Osteocyte (in vitro differentiated cells): Measurements from ENCODE around the gene MORF4L2. TPM values are rescaled to one million over a fixed set of nuclear protein-coding genes. Genes with fewer than 3 reads are reported as not detected.

Source experiments
- DNase-seq: peaks from one replicate; pipeline ENCODE4 v3.0.0; 2021; ENCODE audit warnings: mixed read lengths; ENCODE audit not compliant: unreplicated experiment; ENCODE audit errors: extremely low spot score
- H3K27ac Mint-ChIP-seq: one replicate; pipeline ENCODE4 v1.8.0; 2021; ENCODE audit warnings: mild to moderate bottlenecking, mixed read lengths; ENCODE audit not compliant: unreplicated experiment
- H3K27me3 Mint-ChIP-seq: one replicate; pipeline ENCODE4 v1.8.0; 2021; ENCODE audit warnings: mixed read lengths; ENCODE audit not compliant: unreplicated experiment
- H3K36me3 Mint-ChIP-seq: one replicate; pipeline ENCODE4 v1.8.0; 2021; ENCODE audit warnings: mixed read lengths; ENCODE audit not compliant: unreplicated experiment
- H3K4me1 Mint-ChIP-seq: one replicate; pipeline ENCODE4 v1.8.0; 2021; ENCODE audit warnings: mixed read lengths; ENCODE audit not compliant: unreplicated experiment
- H3K4me3 Mint-ChIP-seq: one replicate; pipeline ENCODE4 v1.8.0; 2021; ENCODE audit warnings: mild to moderate bottlenecking, moderate library complexity, mixed read lengths; ENCODE audit not compliant: unreplicated experiment
- H3K9me3 Mint-ChIP-seq: one replicate; pipeline ENCODE4 v1.8.0; 2021; ENCODE audit warnings: mixed read lengths; ENCODE audit not compliant: unreplicated experiment
- total RNA-seq: library from RNA; stranded (reverse); gene quantifications from 2 replicates; pipeline ENCODE4 v1.2.1, GENCODE V29; 2021
- TF ChIP-seq, protein P1 (sequence below): fragments of 200-600 bp; sonication (generic); IDR thresholded peaks from 2 replicates; pipeline ENCODE4 v1.5.0; 2021; ENCODE audit warnings: antibody characterized with exemption, mild to moderate bottlenecking, moderate library complexity

Gene MORF4L2
- total RNA-seq, 1 donor from 2014 or later: 433 TPM

DNA sequence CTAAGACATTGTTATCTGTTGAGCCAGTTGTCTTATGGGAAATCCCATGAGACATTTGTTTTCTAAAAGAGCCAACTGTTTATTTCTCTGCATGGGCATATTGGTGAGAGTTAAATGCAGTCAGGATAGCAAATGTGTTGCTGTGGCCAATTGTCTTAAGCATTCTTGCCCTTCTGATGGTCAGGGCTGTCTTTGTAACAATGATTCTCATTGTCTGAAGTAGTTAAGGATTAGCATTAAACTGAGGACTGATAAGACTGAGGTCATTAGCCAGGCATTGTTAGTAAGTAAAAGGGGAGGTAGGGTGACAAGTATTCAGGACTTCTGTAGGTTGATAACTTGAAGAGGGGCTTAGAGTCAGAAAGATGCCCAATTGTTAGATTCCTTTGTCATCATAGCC lies 11.2 kb upstream of the MORF4L2 start:
- TF ChIP-seq, protein P1, sequence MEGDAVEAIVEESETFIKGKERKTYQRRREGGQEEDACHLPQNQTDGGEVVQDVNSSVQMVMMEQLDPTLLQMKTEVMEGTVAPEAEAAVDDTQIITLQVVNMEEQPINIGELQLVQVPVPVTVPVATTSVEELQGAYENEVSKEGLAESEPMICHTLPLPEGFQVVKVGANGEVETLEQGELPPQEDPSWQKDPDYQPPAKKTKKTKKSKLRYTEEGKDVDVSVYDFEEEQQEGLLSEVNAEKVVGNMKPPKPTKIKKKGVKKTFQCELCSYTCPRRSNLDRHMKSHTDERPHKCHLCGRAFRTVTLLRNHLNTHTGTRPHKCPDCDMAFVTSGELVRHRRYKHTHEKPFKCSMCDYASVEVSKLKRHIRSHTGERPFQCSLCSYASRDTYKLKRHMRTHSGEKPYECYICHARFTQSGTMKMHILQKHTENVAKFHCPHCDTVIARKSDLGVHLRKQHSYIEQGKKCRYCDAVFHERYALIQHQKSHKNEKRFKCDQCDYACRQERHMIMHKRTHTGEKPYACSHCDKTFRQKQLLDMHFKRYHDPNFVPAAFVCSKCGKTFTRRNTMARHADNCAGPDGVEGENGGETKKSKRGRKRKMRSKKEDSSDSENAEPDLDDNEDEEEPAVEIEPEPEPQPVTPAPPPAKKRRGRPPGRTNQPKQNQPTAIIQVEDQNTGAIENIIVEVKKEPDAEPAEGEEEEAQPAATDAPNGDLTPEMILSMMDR: no peak
- DNase-seq: no peak
- Mint-ChIP-seq H3K4me1 (no peaks in the 10 kb centered on the region), H3K36me3 (no peaks in the 10 kb centered on the region), H3K27me3 (no peaks in the 10 kb centered on the region), H3K9me3 (peaks cover 11% of the 10 kb centered on the region), H3K27ac (no peak overlapping the region), H3K4me3 (no peak overlapping the region)

- TF ChIP-seq, protein P1: no peak
- Mint-ChIP-seq H3K4me3 (no peak overlapping the region), H3K36me3 (no peaks in the 10 kb centered on the region)
Observed at GRCh38 chrX:103691059-103691458, 4.6 kb upstream of the MORF4L2 start.

GRCh38 chrX:103688946-103689345 lies 2.4 kb upstream of the MORF4L2 start:
- no peak for DNase-seq
- Mint-ChIP-seq H3K4me1 (peaks cover 8% of the 10 kb centered on the region), H3K27ac (no peak overlapping the region)

More at GRCh38 chrX:103691059-103691458, 4.6 kb upstream of the MORF4L2 start:
- Mint-ChIP-seq H3K4me1 (no peaks in the 10 kb centered on the region), H3K27ac (no peak overlapping the region), H3K27me3 (no peaks in the 10 kb centered on the region), H3K9me3 (no peaks in the 10 kb centered on the region)
- DNase-seq: no peak

DNA sequence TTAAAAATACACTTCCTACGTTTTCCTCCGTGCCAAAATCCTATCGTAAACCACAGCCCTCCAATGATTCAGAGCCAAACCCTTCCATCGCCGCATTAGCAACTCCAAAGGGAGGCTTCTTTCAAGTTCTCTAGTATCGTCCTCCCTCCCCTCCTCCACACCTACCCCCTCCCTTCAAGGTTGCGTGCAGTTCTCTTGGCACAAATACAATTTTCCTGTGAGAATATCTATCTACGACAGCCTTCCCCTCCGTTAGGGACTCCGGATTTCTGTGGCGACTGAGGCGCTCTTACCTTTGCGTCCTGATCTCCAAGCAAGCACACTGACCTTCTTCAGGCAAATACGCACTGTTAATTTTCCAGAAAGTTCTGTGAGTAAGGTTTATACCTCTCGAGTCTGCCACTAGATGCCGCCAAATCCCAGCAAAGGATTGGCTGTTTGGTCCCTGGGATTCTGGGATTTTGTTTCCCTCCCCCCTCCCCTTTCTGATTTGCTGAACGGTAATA lies 1.2 kb upstream of the MORF4L2 start:
- no peak overlapping the region for H3K4me3 Mint-ChIP-seq
- no peak overlapping the region for H3K27ac Mint-ChIP-seq
- peaks cover 10% of the 10 kb centered on the region for H3K36me3 Mint-ChIP-seq
- H3K9me3 Mint-ChIP-seq: no peaks in the 10 kb centered on the region
- peaks cover 13% of the 10 kb centered on the region for H3K4me1 Mint-ChIP-seq
- no peaks in the 10 kb centered on the region for H3K27me3 Mint-ChIP-seq
- TF ChIP-seq, protein P1: peak; percentile 66
- no peak for DNase-seq

More at GRCh38 chrX:103688946-103689345, 2.4 kb upstream of the MORF4L2 start:
- TF ChIP-seq, protein P1: peak; percentile 68
- Mint-ChIP-seq H3K9me3 (no peaks in the 10 kb centered on the region), H3K36me3 (peaks cover 6% of the 10 kb centered on the region), H3K4me3 (no peak overlapping the region), H3K27me3 (no peaks in the 10 kb centered on the region)

- H3K4me1 Mint-ChIP-seq: peaks cover 13% of the 10 kb centered on the region
- H3K36me3 Mint-ChIP-seq: peaks cover 12% of the 10 kb centered on the region
- DNase-seq: peak; percentile 95
- H3K27ac Mint-ChIP-seq: no peak overlapping the region
- H3K27me3 Mint-ChIP-seq: no peaks in the 10 kb centered on the region
- TF ChIP-seq, protein P1: peak; percentile 49
- H3K9me3 Mint-ChIP-seq: no peaks in the 10 kb centered on the region
- no peak overlapping the region for H3K4me3 Mint-ChIP-seq
Observed at GRCh38 chrX:103687073-103687695, 685 bp upstream of the MORF4L2 start.
